Activated gamma-delta T cell treated with anti-CD3 and anti-CD28 coated beads, Interleukin-2, amount 50 U/mL, for 16 hours (primary cell): ENCODE measurements around the gene M6PR.
"Not testable (repeated sequence)": the region's sequence is repeated elsewhere in the genome, so short reads cannot be mapped to it uniquely, and the experiment has no call there.

Experiments used
- DNase-seq: peaks from one replicate; pipeline ENCODE4 v3.0.0-alpha.2; 2020; ENCODE audit warnings: low read depth

Gene M6PR

GRCh38 chr12:8950702-8951478 is 1.4 kb upstream of the M6PR start:
- no peak for DNase-seq

GRCh38 chr12:8950221-8950527 is 729 bp upstream of the M6PR start:
- DNase-seq: no peak

GRCh38 chr12:8948701-8949341 is 624 bp downstream of the M6PR start:
- DNase-seq: no peak

- no peak for DNase-seq
Observed at GRCh38 chr12:8947737-8948136, 1.7 kb downstream of the M6PR start.

GRCh38 chr12:8946733-8947132 is 2.7 kb downstream of the M6PR start:
- no peak for DNase-seq

GRCh38 chr12:8943565-8944186 is 5.8 kb downstream of the M6PR start:
- DNase-seq: no peak

- no peak for DNase-seq
Observed at GRCh38 chr12:8941691-8942478, 7.6 kb downstream of the M6PR start.

GRCh38 chr12:8937842-8938442 is 11.5 kb downstream of the M6PR start:
- DNase-seq: not testable (repeated sequence)

- DNase-seq: no peak
Observed at GRCh38 chr12:8936735-8937134, 12.7 kb downstream of the M6PR start.

- not testable (repeated sequence) for DNase-seq
Observed at GRCh38 chr12:8934080-8934479, 15.4 kb downstream of the M6PR start.

GRCh38 chr12:8932464-8932863 is 17.0 kb downstream of the M6PR start:
- DNase-seq: not testable (repeated sequence)

GRCh38 chr12:8930655-8931323 is 18.7 kb downstream of the M6PR start:
- DNase-seq: not testable (repeated sequence)

GRCh38 chr12:8922544-8922943 is 26.9 kb downstream of the M6PR start:
- no peak for DNase-seq

- not testable (repeated sequence) for DNase-seq
Observed at GRCh38 chr12:8919643-8920042, 29.8 kb downstream of the M6PR start.

GRCh38 chr12:8917751-8918150 is 31.7 kb downstream of the M6PR start:
- DNase-seq: no peak

- no peak for DNase-seq
Observed at GRCh38 chr12:8917031-8917430, 32.4 kb downstream of the M6PR start.

- DNase-seq: no peak
Observed at GRCh38 chr12:8916154-8916553, 33.3 kb downstream of the M6PR start.

GRCh38 chr12:8914716-8915526 is 34.5 kb downstream of the M6PR start:
- DNase-seq: peak; percentile 40

- DNase-seq: peak; percentile 67
Observed at GRCh38 chr12:8914033-8914715, 35.3 kb downstream of the M6PR start, which contains the start of gene PHC1. Gene PHC1 (plus strand): TSS chr12:8914509. CDS start chr12:8917678, 3,169 bp downstream.

GRCh38 chr12:8913702-8914032 is 35.8 kb downstream of the M6PR start:
- no peak for DNase-seq
